NT2/D1 (cell line): ENCODE results near the gene GAS6.

ENCODE experiments used
- SUZ12 ChIP-seq: IDR thresholded peaks from 2 replicates; pipeline ENCODE4 v1.6.1; 2011; ENCODE audit not compliant: insufficient read length, insufficient read depth; ENCODE audit errors: extremely low read depth
- YY1 ChIP-seq: IDR thresholded peaks from 2 replicates; pipeline ENCODE4 v1.6.1; 2011; ENCODE audit not compliant: insufficient read length, insufficient read depth
- ZNF274 ChIP-seq: IDR thresholded peaks from 2 replicates; pipeline ENCODE4 v1.6.1; 2011; ENCODE audit warnings: mild to moderate bottlenecking, low read depth, low read length

DNA sequence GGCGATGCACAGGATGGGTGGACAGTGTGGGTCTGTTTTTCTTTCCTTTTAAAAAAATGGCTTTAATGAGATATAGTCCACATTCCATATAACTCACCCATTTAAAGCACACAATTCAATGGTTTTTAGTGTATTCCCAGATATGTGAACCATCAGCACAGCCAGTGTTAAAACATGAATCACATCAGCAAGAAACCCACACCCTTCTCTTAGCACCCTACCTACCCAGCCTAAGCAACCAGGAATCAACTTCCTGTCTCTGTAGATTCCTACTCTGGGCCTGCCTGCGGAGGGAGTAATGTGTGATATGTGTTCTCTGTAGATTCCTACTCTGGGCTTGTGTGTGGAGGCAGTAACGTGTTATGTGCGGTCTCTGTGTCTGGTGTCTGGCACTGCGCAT lies 92.9 kb downstream of the GAS6 start:
- TF ChIP-seq SUZ12 (no peak), ZNF274 (no peak), YY1 (no peak)
